DMS 273 treated with DMSO at 0.1 percent for 48 hours (cell line): ENCODE measurements around the gene CHI3L1.

Source experiments
- DNase-seq: peaks from one replicate; lab custom pipeline; 2025; lab: John Stamatoyannopoulos, UW

CHI3L1 gene

DNA sequence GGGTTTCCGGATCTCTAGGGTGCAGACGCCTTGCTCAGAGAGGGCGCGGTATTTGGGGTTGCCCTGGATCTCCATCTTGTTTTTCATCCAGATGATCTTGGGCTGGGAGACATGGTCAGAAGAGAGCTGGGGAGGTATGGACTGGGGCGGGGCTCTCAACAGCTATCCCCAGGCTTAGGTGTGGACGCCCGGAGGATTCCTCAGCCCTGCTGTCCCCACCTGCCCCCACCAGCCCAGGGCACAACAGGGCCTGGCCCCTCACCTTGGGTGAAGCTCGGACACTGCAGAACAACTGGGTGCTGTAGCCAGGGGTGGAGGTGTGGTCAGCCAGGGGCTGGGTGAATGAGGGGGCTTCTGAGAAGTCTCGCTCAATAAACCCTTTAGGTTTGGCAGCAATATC lies 17.5 kb downstream of the CHI3L1 start:
- DNase-seq: no peak

DNA sequence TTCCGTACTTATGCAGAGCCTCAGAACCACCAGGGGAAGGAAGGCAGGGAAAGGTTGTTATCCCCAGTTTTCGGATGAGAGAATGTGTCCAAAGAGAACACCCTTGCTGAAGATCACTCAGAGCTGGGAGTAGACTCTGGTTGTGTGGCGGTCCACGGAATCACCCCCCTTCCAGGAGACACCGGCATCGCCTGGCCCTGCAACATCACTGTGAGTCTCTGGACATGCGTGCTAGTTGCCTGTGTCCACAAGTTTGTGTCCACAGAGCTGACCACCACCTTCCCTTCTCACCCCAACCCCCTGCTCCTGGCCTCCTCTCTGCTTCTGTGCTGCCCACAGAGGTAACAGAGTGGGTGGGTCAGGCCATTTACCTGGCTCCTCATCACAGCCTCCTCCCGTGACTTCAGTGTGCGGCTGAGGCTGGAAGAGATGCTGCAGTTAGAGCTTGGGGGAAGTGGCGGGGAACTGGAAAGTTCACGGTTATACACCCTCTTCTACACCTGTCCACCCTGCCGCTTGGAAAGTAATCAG lies 18.2 kb downstream of the CHI3L1 start:
- no peak for DNase-seq

DNA sequence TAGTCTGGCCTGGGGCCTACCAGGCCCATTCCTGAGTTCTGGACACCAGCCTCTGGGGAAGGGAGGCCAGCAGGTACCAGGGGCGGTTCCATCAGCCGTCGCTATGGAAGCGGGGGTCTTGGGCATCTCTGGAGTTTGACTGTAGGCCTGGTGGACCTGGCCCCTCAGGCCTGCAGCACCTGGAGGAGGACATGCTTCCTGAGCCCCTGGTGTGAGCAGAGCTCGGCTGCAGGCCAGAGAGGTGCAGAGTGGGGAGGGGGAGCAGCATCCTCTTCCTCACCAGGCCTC lies 18.6 kb downstream of the CHI3L1 start:
- no peak for DNase-seq

GRCh38 chr1:203167026-203167912 lies 19.2 kb downstream of the CHI3L1 start:
- DNase-seq: no peak

DNA sequence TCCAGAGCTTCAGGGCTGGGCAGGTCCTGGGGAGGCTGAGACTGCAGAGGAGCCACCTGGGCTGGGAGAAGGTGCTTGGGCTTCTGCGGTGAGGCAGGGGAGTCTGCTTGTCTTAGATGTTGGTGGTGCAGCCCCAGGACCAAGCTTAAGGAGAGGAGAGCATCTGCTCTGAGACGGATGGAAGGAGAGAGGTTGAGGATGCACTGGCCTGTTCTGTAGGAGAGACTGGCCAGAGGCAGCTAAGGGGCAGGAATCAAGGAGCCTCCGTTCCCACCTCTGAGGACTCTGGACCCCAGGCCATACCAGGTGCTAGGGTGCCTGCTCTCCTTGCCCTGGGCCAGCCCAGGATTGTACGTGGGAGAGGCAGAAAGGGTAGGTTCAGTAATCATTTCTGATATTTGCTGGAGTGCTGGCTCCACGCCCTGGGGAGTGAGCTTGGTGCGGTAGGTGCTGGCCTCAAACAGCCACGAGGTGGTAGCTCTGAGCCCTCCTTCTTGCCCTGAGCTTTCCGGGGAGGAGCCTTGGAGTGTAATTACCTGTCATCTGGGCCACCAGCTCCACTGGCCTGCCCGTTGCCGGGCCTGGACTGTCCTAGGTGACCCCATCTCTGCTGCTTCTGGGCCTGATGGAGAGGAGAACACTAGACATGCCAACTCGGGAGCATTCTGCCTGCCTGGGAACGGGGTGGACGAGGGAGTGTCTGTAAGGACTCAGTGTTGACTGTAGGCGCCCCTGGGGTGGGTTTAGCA lies 20.1 kb downstream of the CHI3L1 start:
- no peak for DNase-seq

DNA sequence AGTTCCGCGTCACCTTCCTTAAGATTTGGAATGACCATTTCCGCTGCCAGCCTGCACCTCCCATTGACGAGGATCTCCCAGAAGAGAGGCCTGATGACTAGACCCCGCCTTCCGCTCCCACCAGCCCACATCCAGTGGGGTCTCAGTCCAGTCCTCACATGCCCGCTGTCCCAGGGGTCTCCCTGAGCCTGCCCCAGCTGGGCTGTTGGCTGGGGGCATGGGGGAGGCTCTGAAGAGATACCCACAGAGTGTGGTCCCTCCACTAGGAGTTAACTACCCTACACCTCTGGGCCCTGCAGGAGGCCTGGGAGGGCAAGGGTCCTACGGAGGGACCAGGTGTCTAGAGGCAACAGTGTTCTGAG lies 20.7 kb downstream of the CHI3L1 start:
- DNase-seq: no peak

DNA sequence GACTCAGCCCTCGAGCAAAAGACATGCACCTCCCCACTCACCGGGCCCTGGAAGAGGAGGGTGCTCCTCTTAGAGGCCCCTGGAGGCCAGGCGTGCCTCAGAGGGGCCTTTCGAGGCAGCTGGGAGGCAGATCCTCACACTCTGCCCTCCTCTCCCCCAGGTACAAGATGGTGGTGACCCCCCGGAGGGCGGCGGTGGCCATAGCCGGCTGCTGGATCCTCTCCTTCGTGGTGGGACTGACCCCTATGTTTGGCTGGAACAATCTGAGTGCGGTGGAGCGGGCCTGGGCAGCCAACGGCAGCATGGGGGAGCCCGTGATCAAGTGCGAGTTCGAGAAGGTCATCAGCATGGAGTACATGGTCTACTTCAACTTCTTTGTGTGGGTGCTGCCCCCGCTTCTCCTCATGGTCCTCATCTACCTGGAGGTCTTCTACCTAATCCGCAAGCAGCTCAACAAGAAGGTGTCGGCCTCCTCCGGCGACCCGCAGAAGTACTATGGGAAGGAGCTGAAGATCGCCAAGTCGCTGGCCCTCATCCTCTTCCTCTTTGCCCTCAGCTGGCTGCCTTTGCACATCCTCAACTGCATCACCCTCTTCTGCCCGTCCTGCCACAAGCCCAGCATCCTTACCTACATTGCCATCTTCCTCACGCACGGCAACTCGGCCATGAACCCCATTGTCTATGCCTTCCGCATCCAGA lies 21.3 kb downstream of the CHI3L1 start:
- no peak for DNase-seq

GRCh38 chr1:203163891-203164635 lies 22.4 kb downstream of the CHI3L1 start:
- DNase-seq: no peak

GRCh38 chr1:203162403-203162802 lies 24.1 kb downstream of the CHI3L1 start:
- DNase-seq: no peak

GRCh38 chr1:203161703-203162102 lies 24.8 kb downstream of the CHI3L1 start:
- no peak for DNase-seq

- no peak for DNase-seq
Observed at GRCh38 chr1:203161175-203161574, 25.3 kb downstream of the CHI3L1 start.

GRCh38 chr1:203159844-203160243 lies 26.7 kb downstream of the CHI3L1 start:
- DNase-seq: no peak

DNA sequence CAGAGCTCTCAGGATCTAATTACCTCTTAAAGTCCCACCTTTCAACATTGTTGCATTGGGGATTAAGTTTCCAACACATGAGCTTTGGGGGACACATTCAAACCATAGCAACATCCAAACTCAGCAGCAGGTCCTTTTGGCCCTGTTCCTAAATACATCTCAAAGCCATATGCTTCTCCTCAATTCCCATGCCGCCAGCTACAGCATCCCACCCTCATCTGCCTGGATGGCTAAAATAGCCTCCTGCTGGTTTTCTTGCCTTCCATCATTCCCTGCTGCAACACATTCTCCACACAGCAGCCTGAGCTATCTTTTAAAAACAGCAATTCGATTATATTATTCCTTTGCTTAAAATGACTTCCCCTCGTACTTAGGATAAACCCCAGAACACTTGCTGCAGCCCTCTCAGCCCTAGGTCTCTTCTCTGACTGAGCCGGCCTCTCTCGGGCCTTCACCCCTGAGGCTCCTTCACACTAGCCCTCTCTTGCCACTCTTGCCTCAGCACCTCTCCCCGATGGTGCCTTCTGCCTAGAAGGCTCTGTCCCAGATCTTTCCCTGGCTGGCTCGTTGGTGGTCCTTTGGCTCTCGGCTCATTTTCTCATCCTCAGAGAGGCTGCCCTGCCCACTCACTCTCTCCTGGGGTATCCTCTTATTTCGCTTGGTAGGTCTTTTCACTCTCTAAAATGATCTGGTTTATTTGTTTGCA lies 27.4 kb downstream of the CHI3L1 start:
- peak; percentile 90 for DNase-seq

GRCh38 chr1:203158423-203158822 lies 28.1 kb downstream of the CHI3L1 start:
- DNase-seq: no peak

- DNase-seq: no peak
Observed at GRCh38 chr1:203156280-203156679, 30.2 kb downstream of the CHI3L1 start.

DNA sequence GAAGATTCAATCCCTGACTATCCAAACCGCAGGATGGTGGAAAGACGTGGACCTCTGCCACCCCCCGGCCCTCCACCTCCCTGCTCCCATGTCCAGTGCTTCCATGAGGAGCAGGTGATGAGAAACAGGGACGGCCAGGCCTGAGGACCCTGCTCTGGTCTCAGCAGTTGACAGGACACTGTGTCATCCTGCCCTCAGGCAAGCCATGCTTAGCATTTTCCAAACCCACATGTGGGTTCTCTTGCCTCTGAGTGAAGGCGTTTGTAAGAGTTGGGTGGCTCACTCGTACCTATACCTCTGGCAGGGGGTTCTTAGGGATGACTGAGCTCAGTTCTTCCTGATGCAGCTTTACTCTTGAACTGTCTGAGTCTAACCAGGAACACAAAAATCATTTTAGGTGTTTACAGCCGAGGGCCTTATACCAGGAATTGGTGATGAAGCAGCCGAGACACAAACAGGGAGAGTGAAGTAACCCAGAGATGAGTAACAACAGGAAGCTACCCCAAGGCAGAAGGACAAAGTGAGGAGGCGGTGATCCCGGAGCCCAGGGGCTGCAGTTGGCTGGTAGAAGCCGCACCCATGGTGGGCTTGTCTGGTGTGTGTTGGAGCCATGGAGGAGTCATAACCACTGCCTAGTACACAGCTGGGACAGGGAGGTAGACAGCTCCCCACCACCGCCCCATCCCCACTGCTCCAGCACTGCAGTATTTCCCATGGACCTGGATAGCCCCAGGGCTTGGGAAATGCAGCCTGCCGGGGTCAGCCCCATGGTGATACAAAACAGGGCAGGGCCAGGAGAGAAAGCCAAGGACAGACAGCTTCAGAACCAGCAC lies 32.3 kb downstream of the CHI3L1 start:
- no peak for DNase-seq

DNA sequence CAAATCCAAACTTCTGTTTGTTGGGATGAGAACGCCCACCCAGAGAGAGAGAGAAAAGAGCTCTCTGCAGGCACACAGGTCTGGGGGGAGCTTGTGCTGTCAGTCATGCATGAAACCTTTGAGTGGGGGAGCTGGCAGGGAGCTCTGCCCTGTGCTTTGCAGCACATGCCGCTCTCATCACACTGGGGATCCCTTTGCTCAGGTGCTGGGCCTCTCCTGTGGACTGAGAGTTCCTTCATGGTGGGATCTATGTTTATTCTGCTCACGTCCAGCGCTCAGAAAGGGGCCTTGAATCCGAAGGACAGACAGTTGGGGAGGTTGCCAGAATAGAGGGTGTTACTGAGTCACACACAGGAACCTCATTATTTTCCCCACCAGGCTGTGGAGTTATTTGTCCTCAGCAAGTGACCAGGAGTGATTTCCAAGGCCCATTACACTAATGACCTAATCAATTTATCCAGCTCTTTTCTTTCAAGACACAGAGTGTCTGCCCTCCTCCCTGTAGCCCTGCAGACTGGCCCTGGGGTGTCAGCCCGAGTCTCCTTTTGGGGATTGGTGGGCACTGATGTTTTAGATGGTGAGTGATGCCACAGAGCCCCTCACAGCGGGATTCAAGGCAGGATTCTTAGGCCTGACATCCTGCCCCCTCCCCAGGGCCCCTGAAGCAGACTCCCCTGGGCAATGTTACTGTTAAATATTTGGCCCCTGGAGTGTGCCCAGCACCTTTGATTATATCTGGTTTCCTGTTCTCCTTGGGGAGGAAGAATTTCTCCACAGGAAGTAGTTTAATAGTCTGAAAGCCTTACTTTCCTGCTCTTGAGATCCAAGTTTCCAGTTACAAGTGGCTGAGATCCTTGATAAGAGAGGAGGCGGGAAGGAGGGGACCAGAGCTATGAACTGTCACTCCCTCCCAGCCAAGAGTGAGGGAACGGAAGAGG lies 33.2 kb downstream of the CHI3L1 start:
- DNase-seq: no peak

DNA sequence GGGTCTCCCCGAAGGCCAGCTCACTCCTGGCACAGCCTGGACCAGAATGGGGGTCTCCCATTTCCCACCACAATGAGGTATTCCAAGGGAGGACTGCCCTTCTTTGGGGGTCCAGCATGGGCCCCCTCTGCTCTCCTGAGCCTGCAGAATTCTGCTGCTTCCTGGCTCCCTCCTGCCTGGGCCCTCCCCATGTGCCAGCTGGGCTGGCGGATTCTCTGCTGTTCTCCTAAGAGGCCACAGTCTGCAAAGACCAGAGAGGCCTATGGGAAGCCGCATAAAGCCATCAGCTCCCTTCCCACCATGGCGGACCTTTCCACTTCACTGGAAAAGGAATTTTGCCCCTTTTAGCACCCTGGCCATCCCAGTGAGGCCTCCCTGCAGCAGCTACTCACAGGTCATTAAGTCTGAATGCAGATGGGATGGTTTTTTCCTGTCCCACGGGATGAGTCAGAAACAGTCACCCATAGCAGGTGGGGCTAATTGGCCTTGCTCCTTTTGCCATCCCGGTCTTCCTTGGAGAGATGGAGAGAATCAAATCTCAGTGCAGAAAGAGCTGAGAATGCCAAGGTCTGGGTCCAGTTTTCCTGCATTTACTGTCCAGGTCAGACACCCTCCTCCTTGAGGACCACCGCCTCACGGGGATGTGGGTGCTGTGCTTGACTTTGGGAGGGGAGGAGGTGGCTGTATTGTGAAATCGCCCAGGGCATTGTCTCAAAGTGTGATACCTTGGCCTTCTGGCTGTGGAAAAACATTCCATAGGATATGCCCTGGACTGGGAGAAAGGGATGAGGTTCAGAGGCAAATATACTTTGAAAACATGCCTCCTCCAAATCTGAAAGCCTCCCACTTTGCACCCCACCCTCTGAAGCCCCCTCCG lies 34.1 kb downstream of the CHI3L1 start:
- no peak for DNase-seq
